Measurements from ENCODE around the gene SCCPDH. TPM values are rescaled to one million over a fixed set of nuclear protein-coding genes. Genes with fewer than 3 reads are reported as not detected.
"Not testable (repeated sequence)": the region's sequence is repeated elsewhere in the genome, so short reads cannot be mapped to it uniquely, and the experiment has no call there.

The SCCPDH gene
- total RNA-seq, 1 experiment from 2014 or later = 32.2 TPM

- Mint-ChIP-seq H3K4me1 (ENCODE audit: insufficient read depth, unreplicated experiment) (peaks cover 10% of the 10 kb centered on the region), H3K27me3 (ENCODE audit: insufficient read depth, unreplicated experiment) (no peaks in the 10 kb centered on the region), H3K9me3 (ENCODE audit: unreplicated experiment) (peaks cover 35% of the 10 kb centered on the region), H3K4me3 (ENCODE audit: unreplicated experiment) (no peak overlapping the region), H3K36me3 (ENCODE audit: insufficient read depth, unreplicated experiment) (peaks cover 40% of the 10 kb centered on the region), H3K27ac (ENCODE audit: low read depth, unreplicated experiment) (no peak overlapping the region)
- ChIA-PET CTCF (interaction anchor here (0.5 to 1.7 kb wide), 4 partner anchors 9 to 1596 kb away, joined by 4 to 13 read pairs (median 6); no protein-coding TSS in a partner anchor), POLR2A (interaction anchor here (0.7 kb wide), 1 partner anchor 13 kb away, joined by 3 read pairs; no protein-coding TSS in a partner anchor)
- no TSS peak for BruUV-seq (replicated peaks)
- TF ChIP-seq, protein P1, sequence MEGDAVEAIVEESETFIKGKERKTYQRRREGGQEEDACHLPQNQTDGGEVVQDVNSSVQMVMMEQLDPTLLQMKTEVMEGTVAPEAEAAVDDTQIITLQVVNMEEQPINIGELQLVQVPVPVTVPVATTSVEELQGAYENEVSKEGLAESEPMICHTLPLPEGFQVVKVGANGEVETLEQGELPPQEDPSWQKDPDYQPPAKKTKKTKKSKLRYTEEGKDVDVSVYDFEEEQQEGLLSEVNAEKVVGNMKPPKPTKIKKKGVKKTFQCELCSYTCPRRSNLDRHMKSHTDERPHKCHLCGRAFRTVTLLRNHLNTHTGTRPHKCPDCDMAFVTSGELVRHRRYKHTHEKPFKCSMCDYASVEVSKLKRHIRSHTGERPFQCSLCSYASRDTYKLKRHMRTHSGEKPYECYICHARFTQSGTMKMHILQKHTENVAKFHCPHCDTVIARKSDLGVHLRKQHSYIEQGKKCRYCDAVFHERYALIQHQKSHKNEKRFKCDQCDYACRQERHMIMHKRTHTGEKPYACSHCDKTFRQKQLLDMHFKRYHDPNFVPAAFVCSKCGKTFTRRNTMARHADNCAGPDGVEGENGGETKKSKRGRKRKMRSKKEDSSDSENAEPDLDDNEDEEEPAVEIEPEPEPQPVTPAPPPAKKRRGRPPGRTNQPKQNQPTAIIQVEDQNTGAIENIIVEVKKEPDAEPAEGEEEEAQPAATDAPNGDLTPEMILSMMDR (IDR thresholded peaks at IDR 0.05; ENCODE audit: unreplicated experiment) = no peak
- no peak for DNase-seq (ENCODE audit: unreplicated experiment)
- intact Hi-C loops (cut with micrococcal nuclease) = no loop called here
These were observed 2.1 kb downstream of the SCCPDH start for GRCh38 chr1:246726255-246726679.

DNA sequence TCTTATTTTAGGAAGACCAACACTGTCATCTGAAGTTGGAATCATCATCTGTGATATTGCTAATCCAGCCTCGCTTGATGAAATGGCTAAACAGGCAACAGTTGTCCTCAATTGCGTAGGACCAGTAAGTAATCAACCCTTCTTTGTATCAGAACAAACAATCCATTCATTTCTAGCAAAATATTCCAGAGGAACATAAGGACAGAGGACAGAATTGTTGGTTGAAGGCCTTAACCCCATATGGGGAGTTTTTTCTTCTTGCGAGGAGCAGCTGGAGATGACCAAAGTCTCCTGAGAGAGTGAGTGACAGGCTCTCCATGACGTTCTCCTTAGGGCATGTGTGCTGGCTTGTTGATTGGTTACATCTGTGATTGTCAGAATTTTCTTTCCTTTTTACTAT, 2.7 kb downstream of the SCCPDH start:
- no TSS peak for BruUV-seq (replicated peaks)
- Mint-ChIP-seq H3K36me3 (ENCODE audit: insufficient read depth, unreplicated experiment) (peaks cover 40% of the 10 kb centered on the region), H3K4me3 (ENCODE audit: unreplicated experiment) (no peak overlapping the region), H3K9me3 (ENCODE audit: unreplicated experiment) (peaks cover 35% of the 10 kb centered on the region), H3K27me3 (ENCODE audit: insufficient read depth, unreplicated experiment) (no peaks in the 10 kb centered on the region), H3K27ac (ENCODE audit: low read depth, unreplicated experiment) (no peak overlapping the region), H3K4me1 (ENCODE audit: insufficient read depth, unreplicated experiment) (peaks cover 10% of the 10 kb centered on the region)
- TF ChIP-seq, protein P1 (IDR thresholded peaks at IDR 0.05; ENCODE audit: unreplicated experiment) = no peak
- POLR2A ChIA-PET = no interaction called here
- DNase-seq (ENCODE audit: unreplicated experiment) = no peak
- CTCF ChIA-PET = interaction anchor here (0.6 to 1.7 kb wide), 3 partner anchors 9 to 37 kb away, joined by 4 to 13 read pairs (median 6); no protein-coding TSS in a partner anchor
- intact Hi-C loops (cut with micrococcal nuclease) = no loop called here

- Mint-ChIP-seq H3K36me3 (ENCODE audit: insufficient read depth, unreplicated experiment) (peaks cover 40% of the 10 kb centered on the region), H3K27ac (ENCODE audit: low read depth, unreplicated experiment) (no peak overlapping the region), H3K27me3 (ENCODE audit: insufficient read depth, unreplicated experiment) (no peaks in the 10 kb centered on the region), H3K4me3 (ENCODE audit: unreplicated experiment) (no peak overlapping the region), H3K4me1 (ENCODE audit: insufficient read depth, unreplicated experiment) (peaks cover 10% of the 10 kb centered on the region), H3K9me3 (ENCODE audit: unreplicated experiment) (peaks cover 35% of the 10 kb centered on the region)
- CTCF ChIA-PET = interaction anchor here (0.5 to 2.0 kb wide), 7 partner anchors 8 to 38 kb away, joined by 3 to 13 read pairs (median 4); no protein-coding TSS in a partner anchor
- intact Hi-C loops (cut with micrococcal nuclease) = no loop called here
- TF ChIP-seq, protein P1 (IDR thresholded peaks at IDR 0.05; ENCODE audit: unreplicated experiment) = no peak
- no TSS peak for BruUV-seq (replicated peaks)
- POLR2A ChIA-PET = no interaction called here
- no peak for DNase-seq (ENCODE audit: unreplicated experiment)
These were observed 3.4 kb downstream of the SCCPDH start for GRCh38 chr1:246727594-246727993.

DNA sequence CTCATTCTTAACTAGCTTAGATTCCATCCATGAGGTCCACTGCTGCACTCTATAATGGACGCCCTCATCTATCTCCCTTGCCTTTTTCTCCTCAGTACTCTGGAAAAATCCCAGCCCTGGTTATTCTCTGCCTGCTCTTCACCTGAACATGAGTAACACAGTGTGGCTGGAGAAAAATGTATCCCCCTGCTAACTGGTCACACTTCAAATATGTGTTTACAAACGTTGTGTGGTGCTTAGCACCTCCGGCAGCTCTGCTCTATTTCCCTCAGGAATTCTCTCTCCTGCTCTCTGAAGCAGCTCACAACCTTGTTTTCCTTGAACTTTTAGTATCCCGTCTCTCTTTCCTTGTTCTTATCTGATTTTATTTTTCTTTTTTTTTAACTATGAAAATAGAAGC, 4.1 kb downstream of the SCCPDH start:
- Mint-ChIP-seq H3K27me3 (ENCODE audit: insufficient read depth, unreplicated experiment) (no peaks in the 10 kb centered on the region), H3K27ac (ENCODE audit: low read depth, unreplicated experiment) (no peak overlapping the region), H3K4me3 (ENCODE audit: unreplicated experiment) (no peak overlapping the region), H3K9me3 (ENCODE audit: unreplicated experiment) (peaks cover 35% of the 10 kb centered on the region), H3K36me3 (ENCODE audit: insufficient read depth, unreplicated experiment) (peaks cover 40% of the 10 kb centered on the region), H3K4me1 (ENCODE audit: insufficient read depth, unreplicated experiment) (peaks cover 10% of the 10 kb centered on the region)
- TF ChIP-seq, protein P1 (IDR thresholded peaks at IDR 0.05; ENCODE audit: unreplicated experiment) = no peak
- BruUV-seq (replicated peaks) = no TSS peak
- CTCF ChIA-PET = interaction anchor here (0.5 to 2.0 kb wide), 6 partner anchors 9 to 39 kb away, joined by 3 to 5 read pairs (median 3); no protein-coding TSS in a partner anchor
- no peak for DNase-seq (ENCODE audit: unreplicated experiment)
- POLR2A ChIA-PET = interaction anchor here (0.6 kb wide), 1 partner anchor 29 kb away, joined by 3 read pairs; no protein-coding TSS in a partner anchor
- intact Hi-C loops (cut with micrococcal nuclease) = no loop called here

- H3K9me3 Mint-ChIP-seq (ENCODE audit: unreplicated experiment) = peaks cover 35% of the 10 kb centered on the region
- H3K4me3 Mint-ChIP-seq (ENCODE audit: unreplicated experiment); H3K27ac Mint-ChIP-seq (ENCODE audit: low read depth, unreplicated experiment); DNase-seq (ENCODE audit: unreplicated experiment); BruUV-seq (replicated peaks); POLR2A ChIA-PET; intact Hi-C loops (cut with micrococcal nuclease); H3K27me3 Mint-ChIP-seq (ENCODE audit: insufficient read depth, unreplicated experiment): not testable (repeated sequence)
- CTCF ChIA-PET = interaction anchor here (0.6 to 2.0 kb wide), 5 partner anchors 9 to 594 kb away, joined by 3 to 5 read pairs (median 3); no protein-coding TSS in a partner anchor
- H3K4me1 Mint-ChIP-seq (ENCODE audit: insufficient read depth, unreplicated experiment) = peaks cover 10% of the 10 kb centered on the region
- peaks cover 40% of the 10 kb centered on the region for H3K36me3 Mint-ChIP-seq (ENCODE audit: insufficient read depth, unreplicated experiment)
These were observed 4.8 kb downstream of the SCCPDH start for GRCh38 chr1:246729040-246729439.

Data from MCF 10A (cell line).